ENCODE results near the gene AIFM2. TPM values are rescaled to one million over a fixed set of nuclear protein-coding genes. Genes with fewer than 3 reads are reported as not detected.

AIFM2 gene
- total and polyA plus RNA-seq, 2 of the 13 experiments (the other 11 are each of a cell fraction or from before 2014, with no cell fraction given) = 20.3 to 29.5 TPM

DNA sequence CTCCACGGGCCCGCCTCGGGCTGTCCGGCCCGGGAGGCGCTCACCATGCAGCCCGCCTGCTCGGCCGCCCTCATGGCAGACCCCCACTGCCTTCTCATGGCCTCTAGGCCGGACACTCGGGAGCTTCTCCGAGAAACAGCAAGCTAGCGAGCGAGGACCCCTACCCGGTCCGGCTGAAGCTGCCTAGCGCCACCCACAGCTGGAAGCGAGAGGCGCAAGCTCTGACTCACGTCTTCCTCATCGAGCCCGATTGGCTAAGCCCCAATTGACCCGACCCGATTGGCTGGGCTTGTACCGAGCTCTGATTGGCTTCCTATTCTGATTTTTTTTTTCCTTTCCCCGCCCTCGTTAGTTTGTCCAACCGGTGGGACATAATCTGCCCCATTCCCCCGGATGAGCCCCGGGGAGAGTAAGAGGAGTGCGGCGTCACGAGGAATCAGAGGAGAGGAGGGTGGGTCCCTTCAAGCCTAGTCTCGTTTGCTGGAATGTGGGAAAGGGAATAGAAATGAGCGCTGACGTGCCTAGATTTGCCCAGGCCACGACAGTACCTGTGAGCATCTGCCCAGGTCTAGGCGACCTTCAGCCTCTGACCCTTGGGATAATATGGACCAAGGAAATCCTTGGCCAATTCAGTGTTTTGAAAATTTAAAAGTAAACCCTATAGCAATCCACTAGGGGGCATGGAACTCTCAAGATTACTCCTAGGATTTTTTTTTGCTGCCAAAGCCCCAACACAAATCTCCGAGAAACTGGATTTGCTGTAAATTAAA lies 14.0 kb upstream of the AIFM2 start, which contains the start of gene TYSND1 (continued):
- TF ChIP-seq THAP9 (CRISPR knock-in tag; IDR thresholded peaks at IDR 0.05; ENCODE audit: borderline replicate concordance) (peak; percentile 42; the same call in 1 of the 2 replicates), ESRRA (CRISPR knock-in tag; IDR thresholded peaks at IDR 0.05; ENCODE audit: low read depth) (peak; percentile 75), CREB1 (IDR thresholded peaks at IDR 0.05) (peak; percentile 78), CREB1 (CRISPR knock-in tag; IDR thresholded peaks at IDR 0.05) (peak; percentile 81), ZNF704 (CRISPR knock-in tag; IDR thresholded peaks at IDR 0.05; ENCODE audit: borderline replicate concordance) (peak; percentile 43; the same call in 1 of the 2 replicates), SUZ12 (IDR thresholded peaks at IDR 0.05; ENCODE audit: low read depth, low read length) (no peak), DNMT1 (CRISPR knock-in tag; IDR thresholded peaks at IDR 0.05) (no peak), ATF7-NPFF (CRISPR knock-in tag; IDR thresholded peaks at IDR 0.05; ENCODE audit: low read depth) (no peak; the same call in 1 of the 2 replicates), RAD51 (IDR thresholded peaks at IDR 0.05; ENCODE audit: borderline replicate concordance) (no peak), ZSCAN30 (CRISPR knock-in tag; IDR thresholded peaks at IDR 0.05) (no peak), ZNF124 (CRISPR knock-in tag; IDR thresholded peaks at IDR 0.05) (no peak; the same call in 1 of the 2 replicates), ZNF44 (CRISPR knock-in tag; IDR thresholded peaks at IDR 0.05) (0 out of 2 replicates have a peak, but pooled peaks have one; percentile 46), SCMH1 (CRISPR knock-in tag; IDR thresholded peaks at IDR 0.05; ENCODE audit: borderline replicate concordance) (no peak), ZFP91 (CRISPR knock-in tag; IDR thresholded peaks at IDR 0.05; ENCODE audit: borderline replicate concordance) (0 out of 2 replicates have a peak, but pooled peaks have one; percentile 12)
- TF ChIP-seq, protein P1, sequence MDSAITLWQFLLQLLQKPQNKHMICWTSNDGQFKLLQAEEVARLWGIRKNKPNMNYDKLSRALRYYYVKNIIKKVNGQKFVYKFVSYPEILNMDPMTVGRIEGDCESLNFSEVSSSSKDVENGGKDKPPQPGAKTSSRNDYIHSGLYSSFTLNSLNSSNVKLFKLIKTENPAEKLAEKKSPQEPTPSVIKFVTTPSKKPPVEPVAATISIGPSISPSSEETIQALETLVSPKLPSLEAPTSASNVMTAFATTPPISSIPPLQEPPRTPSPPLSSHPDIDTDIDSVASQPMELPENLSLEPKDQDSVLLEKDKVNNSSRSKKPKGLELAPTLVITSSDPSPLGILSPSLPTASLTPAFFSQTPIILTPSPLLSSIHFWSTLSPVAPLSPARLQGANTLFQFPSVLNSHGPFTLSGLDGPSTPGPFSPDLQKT (CRISPR knock-in tag; IDR thresholded peaks at IDR 0.05; ENCODE audit: borderline replicate concordance) = no peak
- TF ChIP-seq, protein P2, sequence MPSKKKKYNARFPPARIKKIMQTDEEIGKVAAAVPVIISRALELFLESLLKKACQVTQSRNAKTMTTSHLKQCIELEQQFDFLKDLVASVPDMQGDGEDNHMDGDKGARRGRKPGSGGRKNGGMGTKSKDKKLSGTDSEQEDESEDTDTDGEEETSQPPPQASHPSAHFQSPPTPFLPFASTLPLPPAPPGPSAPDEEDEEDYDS (CRISPR knock-in tag; IDR thresholded peaks at IDR 0.05) = peak; percentile 77; the same call in 1 of the 2 replicates
- TF ChIP-seq, protein P3, sequence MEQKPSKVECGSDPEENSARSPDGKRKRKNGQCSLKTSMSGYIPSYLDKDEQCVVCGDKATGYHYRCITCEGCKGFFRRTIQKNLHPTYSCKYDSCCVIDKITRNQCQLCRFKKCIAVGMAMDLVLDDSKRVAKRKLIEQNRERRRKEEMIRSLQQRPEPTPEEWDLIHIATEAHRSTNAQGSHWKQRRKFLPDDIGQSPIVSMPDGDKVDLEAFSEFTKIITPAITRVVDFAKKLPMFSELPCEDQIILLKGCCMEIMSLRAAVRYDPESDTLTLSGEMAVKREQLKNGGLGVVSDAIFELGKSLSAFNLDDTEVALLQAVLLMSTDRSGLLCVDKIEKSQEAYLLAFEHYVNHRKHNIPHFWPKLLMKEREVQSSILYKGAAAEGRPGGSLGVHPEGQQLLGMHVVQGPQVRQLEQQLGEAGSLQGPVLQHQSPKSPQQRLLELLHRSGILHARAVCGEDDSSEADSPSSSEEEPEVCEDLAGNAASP (CRISPR knock-in tag; IDR thresholded peaks at IDR 0.05; ENCODE audit: borderline replicate concordance) = 0 out of 2 replicates have a peak, but pooled peaks have one; percentile 25

Data from HepG2 (cell line).